Left ventricle myocardium inferior (tissue), 1 donor: ENCODE measurements around the gene INTS15. TPM values are rescaled to one million over a fixed set of nuclear protein-coding genes. Genes with fewer than 3 reads are reported as not detected.

ENCODE experiments used
- DNase-seq: peaks from one replicate; pipeline ENCODE4 v3.0.0-alpha.2; 2020
- H3K27ac ChIP-seq: fragments of 200-600 bp; replicated peaks from 2 replicates; pipeline ENCODE4 v1.8.0; 2021
- H3K27me3 ChIP-seq: fragments of 200-600 bp; 2 replicates; pipeline ENCODE4 v1.8.0; 2021; ENCODE audit warnings: low read depth
- H3K36me3 ChIP-seq: fragments of 200-600 bp; 2 replicates; pipeline ENCODE4 v1.8.0; 2021
- H3K4me1 ChIP-seq: fragments of 200-600 bp; 2 replicates; pipeline ENCODE4 v1.8.0; 2021
- H3K4me3 ChIP-seq: fragments of 200-600 bp; 2 replicates; pipeline ENCODE4 v1.8.0; 2021; ENCODE audit warnings: mild to moderate bottlenecking, moderate library complexity
- H3K9me3 ChIP-seq: fragments of 200-600 bp; replicated peaks from 2 replicates; pipeline ENCODE4 v1.8.0; 2021
- CTCF ChIP-seq: fragments of 200-600 bp; IDR thresholded peaks from 2 replicates; pipeline ENCODE4 v1.8.0; 2021; ENCODE audit warnings: antibody characterized with exemption, mild to moderate bottlenecking, borderline replicate concordance
- intact Hi-C: fragments of 100-400 bp; cut with micrococcal nuclease; formaldehyde crosslinking; loops from one replicate; pipeline ENCODE4 v1.11.0; 2022
- total RNA-seq: library from RNA; stranded (reverse); fragmentation: NEBNext Ultra II Directional; extraction: Animal tissue kit (Norgen Biotek cat#: 25700); gene quantifications from one replicate; pipeline ENCODE4 v1.2.1, GENCODE V29; 2021
- donor health status: DM: no; HTN: yes; CAD: no; lungs with severe emphysema.

INTS15 gene
- total RNA-seq, 1 donor from 2014 or later = 14.4 TPM

DNA sequence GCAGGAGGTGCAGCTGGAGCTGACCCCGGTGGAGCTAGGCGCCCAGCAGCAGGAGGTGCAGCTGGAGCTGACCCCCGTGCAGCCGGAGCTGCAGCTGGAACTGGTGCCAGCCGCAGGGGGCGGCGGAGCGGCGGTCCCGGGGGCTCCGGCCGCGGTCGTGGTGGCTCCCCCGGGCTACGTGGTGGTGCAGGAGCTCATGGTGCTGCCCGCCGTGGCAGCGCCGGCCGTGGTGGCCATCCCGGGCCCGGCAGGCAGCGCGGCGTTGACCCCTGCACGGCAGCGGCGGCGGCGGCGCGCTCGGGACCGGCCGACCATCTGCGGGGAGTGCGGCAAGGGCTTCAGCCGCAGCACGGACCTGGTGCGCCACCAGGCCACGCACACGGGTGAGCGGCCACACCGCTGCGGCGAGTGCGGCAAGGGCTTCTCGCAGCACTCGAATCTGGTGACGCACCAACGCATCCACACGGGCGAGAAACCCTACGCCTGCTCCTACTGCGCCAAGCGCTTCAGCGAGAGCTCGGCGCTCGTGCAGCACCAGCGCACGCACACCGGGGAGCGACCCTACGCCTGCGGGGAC is 32.4 kb downstream of the INTS15 start:
- Histone ChIP-seq H3K27me3 (no peaks in the 10 kb centered on the region), H3K36me3 (peaks cover 25% of the 10 kb centered on the region), H3K9me3 (no peaks in the 10 kb centered on the region), H3K27ac (no peak overlapping the region), H3K4me3 (no peak overlapping the region), H3K4me1 (no peaks in the 10 kb centered on the region)
- TF ChIP-seq CTCF = no peak
- intact Hi-C loops = no loop called here
- DNase-seq = no peak

- no peak for DNase-seq
- Histone ChIP-seq H3K9me3 (no peaks in the 10 kb centered on the region), H3K27me3 (no peaks in the 10 kb centered on the region), H3K4me1 (no peaks in the 10 kb centered on the region), H3K27ac (no peak overlapping the region), H3K4me3 (no peak overlapping the region), H3K36me3 (peaks cover 25% of the 10 kb centered on the region)
- intact Hi-C loops = no loop called here
- no peak for TF ChIP-seq CTCF
These were observed 33.9 kb downstream of the INTS15 start for GRCh38 chr7:6623589-6624245.

DNA sequence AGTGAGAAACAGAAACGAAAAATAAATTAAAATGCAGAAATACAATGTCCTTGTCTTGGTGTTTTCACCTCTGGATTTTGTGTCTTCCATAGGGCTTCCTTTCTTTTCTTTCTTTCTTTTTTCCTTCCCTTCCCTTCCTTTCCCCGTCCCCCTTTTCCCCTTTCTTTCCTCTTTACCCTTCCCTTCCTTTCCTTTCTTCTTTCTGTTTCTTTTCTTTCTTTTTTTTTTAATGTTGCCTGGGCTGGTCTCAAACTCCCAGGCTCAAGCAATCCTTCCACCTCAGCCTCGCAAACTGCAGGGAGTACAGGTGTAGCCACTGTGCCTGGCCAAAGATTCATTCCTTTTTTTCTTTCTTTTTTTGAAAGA is 34.4 kb downstream of the INTS15 start:
- Histone ChIP-seq H3K36me3 (peaks cover 25% of the 10 kb centered on the region), H3K9me3 (no peaks in the 10 kb centered on the region), H3K27ac (no peak overlapping the region), H3K27me3 (no peaks in the 10 kb centered on the region), H3K4me1 (no peaks in the 10 kb centered on the region), H3K4me3 (no peak overlapping the region)
- TF ChIP-seq CTCF = no peak
- DNase-seq = no peak
- intact Hi-C loops = no loop called here

GRCh38 chr7:6628045-6628444 is 38.2 kb downstream of the INTS15 start:
- intact Hi-C loops = no loop called here
- no peaks in the 10 kb centered on the region for H3K9me3 ChIP-seq
- no peaks in the 10 kb centered on the region for H3K27me3 ChIP-seq
- H3K36me3 ChIP-seq = peaks cover 5% of the 10 kb centered on the region
- no peak overlapping the region for H3K4me3 ChIP-seq
- no peak for TF ChIP-seq CTCF
- H3K27ac ChIP-seq = no peak overlapping the region
- no peak for DNase-seq
- no peaks in the 10 kb centered on the region for H3K4me1 ChIP-seq

GRCh38 chr7:6630007-6630849 is 40.4 kb downstream of the INTS15 start:
- no peak for TF ChIP-seq CTCF
- DNase-seq = no peak
- Histone ChIP-seq H3K27me3 (no peaks in the 10 kb centered on the region), H3K4me1 (no peaks in the 10 kb centered on the region), H3K4me3 (no peak overlapping the region), H3K36me3 (no peaks in the 10 kb centered on the region), H3K27ac (no peak overlapping the region), H3K9me3 (no peaks in the 10 kb centered on the region)
- intact Hi-C loops = no loop called here
